Nephron progenitor cell (in vitro differentiated cells): Measurements from ENCODE around the gene TH.
"Not testable (repeated sequence)": the region's sequence is repeated elsewhere in the genome, so short reads cannot be mapped to it uniquely, and the experiment has no call there.

ENCODE experiments used
- DNase-seq: peaks from one replicate; pipeline ENCODE4 v3.0.0; 2021
- H3K27ac Mint-ChIP-seq: 2 replicates; pipeline ENCODE4 v1.8.0; 2021; ENCODE audit warnings: mild to moderate bottlenecking, moderate library complexity, mixed read lengths
- H3K27me3 Mint-ChIP-seq: 2 replicates; pipeline ENCODE4 v1.8.0; 2021; ENCODE audit warnings: mild to moderate bottlenecking, low read depth, mixed read lengths; ENCODE audit not compliant: poor library complexity
- H3K36me3 Mint-ChIP-seq: 2 replicates; pipeline ENCODE4 v1.8.0; 2021; ENCODE audit warnings: low read depth, mixed read lengths
- H3K4me1 Mint-ChIP-seq: 2 replicates; pipeline ENCODE4 v1.8.0; 2021; ENCODE audit warnings: mixed read lengths
- H3K4me3 Mint-ChIP-seq: 2 replicates; pipeline ENCODE4 v1.8.0; 2021; ENCODE audit warnings: mild to moderate bottlenecking, moderate library complexity, mixed read lengths
- H3K9me3 Mint-ChIP-seq: 2 replicates; pipeline ENCODE4 v1.8.0; 2021; ENCODE audit warnings: mild to moderate bottlenecking, moderate library complexity, mixed read lengths
- CTCF ChIP-seq: fragments of 200-600 bp; sonication (generic); IDR thresholded peaks from 2 replicates; pipeline ENCODE4 v1.5.0; 2021; ENCODE audit warnings: antibody characterized with exemption

TH gene

GRCh38 chr11:2198621-2199365, 27.2 kb upstream of the TH start:
- no peak for DNase-seq
- no peak overlapping the region for H3K27ac Mint-ChIP-seq
- H3K4me3 Mint-ChIP-seq = no peak overlapping the region
- no peak for TF ChIP-seq CTCF
- no peaks in the 10 kb centered on the region for H3K36me3 Mint-ChIP-seq
- peaks cover 21% of the 10 kb centered on the region for H3K4me1 Mint-ChIP-seq
- no peaks in the 10 kb centered on the region for H3K9me3 Mint-ChIP-seq
- peaks cover 10% of the 10 kb centered on the region for H3K27me3 Mint-ChIP-seq

DNA sequence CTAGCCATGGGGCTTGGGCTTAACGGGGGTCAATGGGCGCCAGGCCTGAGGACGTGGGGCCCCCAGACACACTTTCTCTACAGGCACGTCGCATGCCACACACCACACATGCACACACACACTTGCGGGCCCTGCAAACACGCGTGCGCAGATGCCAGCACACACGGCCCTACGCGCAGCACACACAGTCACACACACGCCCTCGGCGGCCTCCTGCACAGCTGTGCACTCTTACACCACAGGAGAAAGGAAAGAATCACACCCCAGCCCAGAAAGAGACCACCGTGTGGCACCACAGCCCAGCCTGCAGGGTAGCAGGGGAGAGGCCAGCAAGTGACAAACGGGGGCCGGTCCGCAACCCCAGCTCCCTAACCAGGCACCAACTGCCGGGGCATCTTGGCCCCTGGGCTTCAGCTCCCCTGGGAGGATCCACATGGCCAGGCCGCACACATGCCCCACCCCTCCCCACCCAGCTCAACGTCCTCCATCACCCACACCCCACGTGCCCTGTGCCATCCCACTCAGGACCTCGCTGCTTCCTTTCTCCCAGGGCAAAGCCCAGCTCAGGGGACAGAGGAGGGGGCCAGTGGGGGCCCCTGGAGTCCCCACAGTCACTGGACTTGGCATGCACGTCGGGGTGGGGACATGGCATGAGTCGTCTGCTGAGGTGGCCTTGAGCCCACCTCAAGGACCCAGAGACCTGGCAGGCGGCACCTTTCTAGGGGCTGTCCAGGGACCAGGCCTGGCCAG, 26.3 kb upstream of the TH start:
- no peaks in the 10 kb centered on the region for H3K9me3 Mint-ChIP-seq
- no peak for TF ChIP-seq CTCF
- DNase-seq = no peak
- H3K27me3 Mint-ChIP-seq = peaks cover 10% of the 10 kb centered on the region
- no peak overlapping the region for H3K27ac Mint-ChIP-seq
- H3K4me1 Mint-ChIP-seq = peaks cover 21% of the 10 kb centered on the region
- no peaks in the 10 kb centered on the region for H3K36me3 Mint-ChIP-seq
- H3K4me3 Mint-ChIP-seq = no peak overlapping the region

DNA sequence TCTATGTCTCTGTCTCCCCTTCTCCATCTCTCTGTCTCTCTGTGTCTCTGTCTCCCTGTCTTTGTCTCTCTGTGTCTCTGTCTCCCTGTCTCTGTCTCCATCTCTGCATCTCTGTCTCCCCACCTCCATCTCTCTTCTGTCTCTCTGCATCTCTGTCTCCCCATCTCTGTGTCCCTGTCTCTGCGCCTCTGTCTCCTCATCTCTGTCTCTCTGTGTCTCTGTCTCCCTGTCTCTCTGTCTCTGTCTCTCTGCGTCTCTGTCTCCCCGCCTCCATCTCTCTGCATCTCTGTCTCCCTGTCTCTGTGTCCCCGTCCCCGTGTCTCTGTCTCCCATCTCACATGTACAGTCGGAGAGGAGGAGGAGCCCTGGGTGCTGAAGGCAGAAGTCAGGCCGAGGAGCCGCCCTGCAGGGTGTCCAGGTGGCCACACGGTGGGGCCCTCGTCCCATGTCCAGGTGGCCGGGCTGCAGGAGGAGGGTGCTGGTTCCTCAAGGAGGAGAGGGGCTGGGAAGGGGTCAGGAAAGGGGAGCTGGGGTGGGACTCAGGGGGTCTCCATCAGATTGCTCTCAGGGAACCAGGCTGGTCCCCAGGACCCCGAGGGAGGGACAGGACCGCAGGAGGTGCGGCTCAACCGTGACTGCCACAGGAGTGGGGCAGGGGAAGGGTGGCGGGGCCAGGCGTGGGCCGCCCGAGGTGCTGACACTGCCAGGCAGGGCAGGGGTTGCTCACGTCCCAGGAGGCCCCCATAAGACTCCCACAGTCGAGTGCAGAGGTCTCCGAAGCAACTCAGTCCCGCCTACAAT, 25.6 kb upstream of the TH start:
- Mint-ChIP-seq H3K36me3 (no peaks in the 10 kb centered on the region), H3K9me3 (no peaks in the 10 kb centered on the region), H3K27me3 (peaks cover 10% of the 10 kb centered on the region), H3K4me1 (peaks cover 21% of the 10 kb centered on the region), H3K4me3 (no peak overlapping the region), H3K27ac (no peak overlapping the region)
- DNase-seq = peak; percentile 86
- TF ChIP-seq CTCF = peak; percentile 80

DNA sequence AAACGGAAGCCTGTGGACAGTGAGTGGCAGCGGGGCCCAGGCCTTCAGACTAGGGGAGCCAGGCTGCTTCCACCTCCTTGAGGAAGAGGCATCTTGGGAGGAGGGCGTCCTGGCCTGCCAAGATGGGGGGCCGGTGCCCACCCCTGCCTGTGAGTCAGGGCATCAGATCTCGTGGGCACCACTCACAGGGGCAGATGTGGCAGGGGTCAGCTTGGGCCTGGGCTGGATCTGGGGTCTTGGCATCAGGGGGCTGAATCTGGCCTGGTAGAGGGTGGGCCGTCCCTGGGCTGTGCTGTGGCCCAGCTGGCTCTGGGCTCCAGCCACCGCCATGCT, 24.1 kb upstream of the TH start:
- TF ChIP-seq CTCF = no peak
- Mint-ChIP-seq H3K27me3 (peaks cover 10% of the 10 kb centered on the region), H3K4me3 (no peak overlapping the region), H3K36me3 (no peaks in the 10 kb centered on the region), H3K4me1 (peaks cover 31% of the 10 kb centered on the region), H3K9me3 (no peaks in the 10 kb centered on the region), H3K27ac (no peak overlapping the region)
- no peak for DNase-seq

DNA sequence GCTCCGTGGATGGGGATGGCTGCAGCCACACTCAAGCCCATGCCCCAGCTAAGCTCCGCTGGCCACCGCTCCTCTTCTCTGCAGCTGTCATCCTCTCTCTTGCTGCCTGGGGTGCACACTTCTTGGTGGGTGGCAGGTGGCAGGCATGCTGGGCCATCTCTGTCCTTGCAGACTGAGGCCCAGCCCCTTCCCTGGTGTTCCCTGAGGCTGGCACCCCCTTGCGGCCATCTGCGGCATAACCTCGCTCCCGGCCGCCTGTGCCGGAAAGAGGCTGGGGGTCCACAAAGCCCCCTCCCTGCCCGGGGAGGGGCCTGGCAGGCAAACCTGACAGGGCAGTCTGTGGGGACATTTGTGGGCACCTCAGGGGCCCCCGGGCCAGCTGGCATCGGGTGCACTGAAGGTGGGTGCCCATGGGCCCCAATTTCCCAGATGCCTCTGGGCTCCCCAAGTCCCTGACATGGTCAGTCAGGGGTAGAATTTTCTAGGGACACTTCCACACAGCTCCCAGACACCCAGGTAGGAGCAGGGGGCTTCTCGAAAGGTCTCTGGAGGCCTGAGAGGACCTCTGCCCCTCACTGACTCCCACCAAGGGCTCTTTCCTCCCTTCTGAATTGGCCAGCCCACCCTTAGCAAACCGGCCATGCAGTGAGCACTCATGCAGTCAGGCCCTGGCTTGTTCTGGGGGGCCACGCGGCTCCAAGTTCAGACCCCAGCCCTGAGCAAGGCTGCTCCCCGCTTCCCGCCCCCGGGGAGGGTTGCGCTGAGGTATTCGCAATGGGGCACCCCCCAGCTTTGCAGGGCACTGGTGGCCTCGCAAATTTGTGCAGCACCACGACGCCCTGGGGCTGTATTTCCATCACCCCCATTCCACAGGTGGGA, 23.5 kb upstream of the TH start:
- Mint-ChIP-seq H3K27me3 (peaks cover 10% of the 10 kb centered on the region), H3K27ac (no peak overlapping the region), H3K36me3 (no peaks in the 10 kb centered on the region), H3K9me3 (no peaks in the 10 kb centered on the region), H3K4me3 (no peak overlapping the region), H3K4me1 (peaks cover 36% of the 10 kb centered on the region)
- peak; percentile 98 for TF ChIP-seq CTCF
- DNase-seq = peak; percentile 89

GRCh38 chr11:2193888-2194595, 22.4 kb upstream of the TH start:
- Mint-ChIP-seq H3K27me3 (peaks cover 14% of the 10 kb centered on the region), H3K4me1 (peaks cover 42% of the 10 kb centered on the region)
- H3K27ac Mint-ChIP-seq, H3K36me3 Mint-ChIP-seq, H3K9me3 Mint-ChIP-seq, DNase-seq, H3K4me3 Mint-ChIP-seq: not testable (repeated sequence)
